Measurements from ENCODE around the gene APBB1. TPM values are rescaled to one million over a fixed set of nuclear protein-coding genes. Genes with fewer than 3 reads are reported as not detected.

Gene APBB1
- total RNA-seq, 4 donors from 2014 or later = 36.4 to 54.1 (median 45.4) TPM

DNA sequence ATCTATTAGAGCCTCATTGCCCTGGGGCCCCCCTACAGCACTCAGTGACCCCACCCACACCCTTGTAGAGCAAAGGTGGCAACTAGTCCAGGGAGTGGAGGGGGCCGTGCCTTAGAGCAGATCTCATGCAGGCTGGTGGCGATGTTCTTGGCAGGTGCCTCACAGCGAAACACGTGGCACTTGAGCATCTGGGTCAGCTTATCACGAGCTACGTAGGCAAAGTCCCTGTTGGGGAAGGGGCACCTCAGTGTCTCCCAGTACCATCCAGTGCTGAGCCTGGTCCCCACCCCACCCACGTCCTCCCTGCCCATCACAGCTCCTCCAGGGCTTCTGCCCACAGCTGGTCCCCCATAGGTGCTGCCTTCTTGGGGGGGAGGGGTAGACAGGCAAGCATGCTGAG lies 17.4 kb downstream of the APBB1 start:
- TF ChIP-seq POLR2A (IDR thresholded peaks at IDR 0.05) = no peak
- TF ChIP-seq, protein P1, sequence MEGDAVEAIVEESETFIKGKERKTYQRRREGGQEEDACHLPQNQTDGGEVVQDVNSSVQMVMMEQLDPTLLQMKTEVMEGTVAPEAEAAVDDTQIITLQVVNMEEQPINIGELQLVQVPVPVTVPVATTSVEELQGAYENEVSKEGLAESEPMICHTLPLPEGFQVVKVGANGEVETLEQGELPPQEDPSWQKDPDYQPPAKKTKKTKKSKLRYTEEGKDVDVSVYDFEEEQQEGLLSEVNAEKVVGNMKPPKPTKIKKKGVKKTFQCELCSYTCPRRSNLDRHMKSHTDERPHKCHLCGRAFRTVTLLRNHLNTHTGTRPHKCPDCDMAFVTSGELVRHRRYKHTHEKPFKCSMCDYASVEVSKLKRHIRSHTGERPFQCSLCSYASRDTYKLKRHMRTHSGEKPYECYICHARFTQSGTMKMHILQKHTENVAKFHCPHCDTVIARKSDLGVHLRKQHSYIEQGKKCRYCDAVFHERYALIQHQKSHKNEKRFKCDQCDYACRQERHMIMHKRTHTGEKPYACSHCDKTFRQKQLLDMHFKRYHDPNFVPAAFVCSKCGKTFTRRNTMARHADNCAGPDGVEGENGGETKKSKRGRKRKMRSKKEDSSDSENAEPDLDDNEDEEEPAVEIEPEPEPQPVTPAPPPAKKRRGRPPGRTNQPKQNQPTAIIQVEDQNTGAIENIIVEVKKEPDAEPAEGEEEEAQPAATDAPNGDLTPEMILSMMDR (IDR thresholded peaks at IDR 0.05) = no peak
- H3K27me3 ChIP-seq = no peaks in the 10 kb centered on the region
- 96 to 100% methylated on average over 2 to 4 of the region's 7 CpGs for WGBS, 2 donors
- no peak overlapping the region for H3K27ac ChIP-seq
- H3K4me1 ChIP-seq = no peaks in the 10 kb centered on the region
- no peaks in the 10 kb centered on the region for H3K9me3 ChIP-seq
- no peak for DNase-seq
- intact Hi-C loops (cut with DNase I) = no loop called here
- no peak overlapping the region for H3K4me3 ChIP-seq (replicated peaks in 1 of 3)
- H3K36me3 ChIP-seq = peaks cover 0 to 3% of the 10 kb centered on the region in 2 donors

DNA sequence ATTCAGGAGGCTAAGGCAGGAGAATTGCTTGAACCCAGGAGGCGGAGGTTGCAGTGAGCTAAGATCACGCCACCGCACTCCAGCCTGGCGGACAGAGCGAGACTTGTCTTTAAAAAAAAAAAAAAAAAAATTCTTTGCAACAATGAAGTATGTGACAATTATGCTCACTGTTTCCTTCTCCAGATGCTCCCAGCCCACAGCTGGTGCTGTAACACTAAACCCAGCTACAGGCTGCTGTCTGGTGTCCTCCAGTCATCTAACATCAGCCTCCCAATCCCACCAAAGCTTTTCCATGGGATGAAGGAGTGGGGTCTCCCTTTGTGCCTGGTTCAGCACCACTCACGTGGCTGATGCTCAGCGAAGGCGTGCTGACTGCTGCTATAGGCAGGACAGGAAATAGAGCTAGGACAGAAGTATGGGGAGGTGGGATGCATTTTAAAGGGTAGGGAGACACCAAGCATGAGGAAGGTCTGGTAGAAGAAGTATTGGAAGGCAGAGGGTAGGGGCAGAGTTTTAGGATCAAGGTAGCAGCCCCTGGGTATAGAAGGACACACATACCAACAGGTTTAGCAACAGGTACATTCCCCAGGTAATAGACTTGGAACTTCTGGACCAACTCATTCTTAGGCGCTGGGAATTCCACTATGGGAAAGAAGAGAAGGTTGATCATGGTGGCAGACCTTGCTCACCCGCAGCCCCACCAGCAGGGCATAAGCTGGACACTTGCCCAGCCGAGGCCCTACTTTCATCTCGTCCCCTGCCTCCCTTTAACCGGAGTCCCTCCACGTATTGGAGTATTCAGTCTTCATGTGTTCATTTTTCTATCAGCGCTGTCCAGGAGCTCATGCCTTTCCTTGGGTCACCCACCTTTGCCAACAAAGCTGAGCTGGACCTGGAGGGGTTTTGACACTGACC lies 18.2 kb downstream of the APBB1 start:
- H3K4me1 ChIP-seq = no peaks in the 10 kb centered on the region
- intact Hi-C loops (cut with DNase I) = no loop called here
- H3K4me3 ChIP-seq (replicated peaks in 1 of 3) = no peak overlapping the region
- TF ChIP-seq, protein P1 (IDR thresholded peaks at IDR 0.05) = no peak
- no peak for TF ChIP-seq POLR2A (IDR thresholded peaks at IDR 0.05)
- WGBS, 2 donors = 96 to 97% methylated on average over 15 of the region's 15 CpGs
- H3K27me3 ChIP-seq = no peaks in the 10 kb centered on the region
- DNase-seq = no peak
- no peak overlapping the region for H3K27ac ChIP-seq
- peaks cover 0 to 3% of the 10 kb centered on the region in 2 donors for H3K36me3 ChIP-seq
- no peaks in the 10 kb centered on the region for H3K9me3 ChIP-seq

DNA sequence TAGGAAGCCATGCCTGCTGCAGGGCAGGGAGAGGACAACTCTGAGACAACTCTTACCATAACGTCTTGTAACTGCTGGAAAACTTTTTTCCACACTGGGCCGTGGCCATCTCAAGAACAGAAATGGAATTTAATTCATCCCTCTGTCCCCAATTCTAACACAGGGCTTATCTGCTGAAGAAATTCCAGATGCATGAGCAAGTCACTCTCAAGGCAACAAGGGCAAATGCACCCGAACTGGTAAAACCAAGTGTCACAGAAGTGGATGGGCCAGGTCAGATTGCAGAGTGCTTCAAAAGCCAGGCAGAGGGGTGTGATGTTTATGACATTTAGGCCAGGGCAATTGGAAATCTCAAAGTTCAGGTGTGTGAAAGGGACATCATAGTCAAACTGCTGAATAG lies 21.3 kb downstream of the APBB1 start:
- intact Hi-C loops (cut with DNase I) = loop anchor here (10.0 kb wide), 1 partner anchor 97 kb away; the partner anchor contains the start of gene DNHD1
- WGBS, 2 donors = 68 to 70% methylated on average over 3 of the region's 3 CpGs
- Histone ChIP-seq H3K36me3 (peaks cover 0 to 3% of the 10 kb centered on the region in 2 donors), H3K4me3 (replicated peaks in 1 of 3) (no peak overlapping the region), H3K4me1 (no peaks in the 10 kb centered on the region), H3K9me3 (no peaks in the 10 kb centered on the region), H3K27me3 (no peaks in the 10 kb centered on the region), H3K27ac (no peak overlapping the region)
- no peak for DNase-seq
- no peak for TF ChIP-seq POLR2A (IDR thresholded peaks at IDR 0.05)
- TF ChIP-seq, protein P1 (IDR thresholded peaks at IDR 0.05) = no peak

DNA sequence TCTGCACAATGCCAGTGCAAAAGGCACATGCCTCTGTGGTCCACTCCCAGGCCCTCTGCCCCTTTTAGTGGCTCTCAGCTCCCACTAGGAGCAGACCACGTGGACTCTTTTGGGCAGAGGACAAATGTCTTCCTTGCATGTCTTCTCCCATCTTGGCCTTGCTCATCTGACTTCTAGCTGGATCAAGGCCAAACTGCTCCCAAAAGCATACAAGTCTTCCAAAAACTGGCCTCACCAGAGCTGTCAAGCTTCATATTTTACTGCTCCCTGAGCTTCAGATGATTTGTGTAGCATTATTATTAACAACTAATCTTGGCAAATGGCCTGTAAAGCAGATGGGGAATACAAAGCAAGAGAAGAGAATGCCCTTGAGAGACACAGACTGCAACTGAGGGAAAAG lies 21.7 kb downstream of the APBB1 start:
- intact Hi-C loops (cut with DNase I) = loop anchor here (10.0 kb wide), 1 partner anchor 98 kb away; the partner anchor contains the start of gene DNHD1
- no peak for DNase-seq
- TF ChIP-seq, protein P1 (IDR thresholded peaks at IDR 0.05) = no peak
- no peak for TF ChIP-seq POLR2A (IDR thresholded peaks at IDR 0.05)
- no peak overlapping the region for H3K4me3 ChIP-seq (replicated peaks in 1 of 3)
- H3K27ac ChIP-seq = no peak overlapping the region
- peaks cover 0 to 3% of the 10 kb centered on the region in 2 donors for H3K36me3 ChIP-seq
- H3K4me1 ChIP-seq = no peaks in the 10 kb centered on the region
- no peaks in the 10 kb centered on the region for H3K9me3 ChIP-seq
- H3K27me3 ChIP-seq = no peaks in the 10 kb centered on the region
- WGBS, 2 donors = 57 to 80% methylated on average over 1 of the region's 1 CpG

Data from thyroid gland (tissue), 4 donors.